Activated CD4-positive, alpha-beta T cell treated with anti-CD3 and anti-CD28 coated beads for 36 hours (primary cell): Measurements from ENCODE around the gene AGBL3. TPM values are rescaled to one million over a fixed set of nuclear protein-coding genes. Genes with fewer than 3 reads are reported as not detected.

ENCODE experiments used
- ATAC-seq: fragments of 200-7000 bp; cut with Tn5 transposase; one replicate; pipeline ENCODE4 v1.10.0; 2021; ENCODE audit warnings: mild to moderate bottlenecking, moderate library complexity
- CTCF ChIA-PET: fragments of 350-600 bp; sonication (Branson Sonifier 250); formaldehyde crosslinking; loops from one replicate; lab custom pipeline; 2021; ENCODE audit warnings: antibody characterized with exemption; lab: Charles Lee
- POLR2A ChIA-PET: fragments of 350-600 bp; sonication (Branson Sonifier 250); formaldehyde crosslinking; loops from one replicate; lab custom pipeline; 2021; ENCODE audit warnings: antibody characterized with exemption, inconsistent platforms; lab: Charles Lee
- DNase-seq: peaks from one replicate; pipeline ENCODE4 v3.0.0-alpha.2; 2020
- H3K27ac Mint-ChIP-seq: one replicate; pipeline ENCODE4 v1.8.0; 2021; ENCODE audit warnings: mixed read lengths
- H3K27me3 Mint-ChIP-seq: one replicate; pipeline ENCODE4 v1.8.0; 2021; ENCODE audit warnings: mixed read lengths
- H3K36me3 Mint-ChIP-seq: one replicate; pipeline ENCODE4 v1.8.0; 2021; ENCODE audit warnings: low read depth, mixed read lengths
- H3K4me1 Mint-ChIP-seq: one replicate; pipeline ENCODE4 v1.8.0; 2021; ENCODE audit warnings: mixed read lengths
- H3K4me3 Mint-ChIP-seq: one replicate; pipeline ENCODE4 v1.8.0; 2021; ENCODE audit warnings: mild to moderate bottlenecking, moderate library complexity, mixed read lengths
- H3K9me3 Mint-ChIP-seq: one replicate; pipeline ENCODE4 v1.8.0; 2021; ENCODE audit warnings: low read depth, mixed read lengths
- intact Hi-C, 2 experiments: fragments of 100-400 bp; cut with DNase I in 1 of 2; cut with micrococcal nuclease in 1 of 2; formaldehyde crosslinking; loops; one replicate each; pipeline versions ENCODE4 v1.14.2 to v1.15.1; 2022 to 2024; cut with DNase I, micrococcal nuclease
- total RNA-seq, 2 experiments: library from RNA; stranded (reverse); gene quantifications; one replicate each; pipeline ENCODE4 v1.2.3, GENCODE V29; 2021

Gene AGBL3
- total RNA-seq, 2 experiments from 2014 or later, result 2.1 to 2.2 TPM

DNA sequence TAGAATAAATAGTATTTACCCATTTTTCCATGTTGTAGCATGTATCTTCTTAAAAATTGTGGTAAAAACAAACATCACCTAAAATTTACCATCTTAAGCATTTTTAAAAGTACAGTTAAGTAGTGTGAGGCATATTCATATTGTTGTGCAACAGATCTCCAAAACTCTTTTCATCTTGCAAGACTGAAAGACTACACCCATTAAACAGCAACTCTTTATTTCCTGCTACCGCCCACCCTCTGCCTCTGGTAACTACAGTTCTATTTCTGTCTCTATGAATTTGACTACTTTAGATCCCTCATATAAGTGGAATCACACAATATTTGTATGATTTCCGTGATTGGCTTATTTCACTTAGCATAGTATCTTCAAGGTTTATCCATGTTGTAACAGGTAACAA, 40.0 kb upstream of the AGBL3 start:
- H3K27ac Mint-ChIP-seq, result no peak overlapping the region
- peak; percentile 61 for ATAC-seq
- peak; percentile 48 for DNase-seq
- intact Hi-C loops, result no loop called here
- H3K36me3 Mint-ChIP-seq, result no peaks in the 10 kb centered on the region
- peaks cover 14% of the 10 kb centered on the region for H3K4me1 Mint-ChIP-seq
- no peak overlapping the region for H3K4me3 Mint-ChIP-seq
- H3K27me3 Mint-ChIP-seq, result no peaks in the 10 kb centered on the region
- ChIA-PET POLR2A (no interaction called here), CTCF (interaction anchor here (0.6 to 1.2 kb wide), 2 partner anchors 12 to 223 kb away, joined by 3 to 4 read pairs; no protein-coding TSS in a partner anchor)
- no peaks in the 10 kb centered on the region for H3K9me3 Mint-ChIP-seq

GRCh38 chr7:134947329-134947728, 39.0 kb upstream of the AGBL3 start:
- ATAC-seq (no peak), DNase-seq (no peak)
- ChIA-PET CTCF (interaction anchor here (0.6 to 0.7 kb wide), 2 partner anchors 110 to 384 kb away, joined by 3 to 4 read pairs; no protein-coding TSS in a partner anchor), POLR2A (no interaction called here)
- Mint-ChIP-seq H3K9me3 (no peaks in the 10 kb centered on the region), H3K27me3 (no peaks in the 10 kb centered on the region), H3K36me3 (no peaks in the 10 kb centered on the region), H3K27ac (no peak overlapping the region), H3K4me1 (peaks cover 14% of the 10 kb centered on the region), H3K4me3 (no peak overlapping the region)
- intact Hi-C loops, result no loop called here

- DNase-seq (no peak), ATAC-seq (no peak)
- Mint-ChIP-seq H3K27me3 (no peaks in the 10 kb centered on the region), H3K27ac (no peak overlapping the region), H3K9me3 (no peaks in the 10 kb centered on the region), H3K4me1 (peaks cover 14% of the 10 kb centered on the region), H3K4me3 (no peak overlapping the region), H3K36me3 (no peaks in the 10 kb centered on the region)
- ChIA-PET POLR2A (no interaction called here), CTCF (interaction anchor here (0.7 to 1.1 kb wide), 2 partner anchors 315 to 384 kb away, joined by 3 to 4 read pairs; no protein-coding TSS in a partner anchor)
- intact Hi-C loops, result no loop called here
These were observed 38.5 kb upstream of the AGBL3 start for GRCh38 chr7:134947831-134948230.

DNA sequence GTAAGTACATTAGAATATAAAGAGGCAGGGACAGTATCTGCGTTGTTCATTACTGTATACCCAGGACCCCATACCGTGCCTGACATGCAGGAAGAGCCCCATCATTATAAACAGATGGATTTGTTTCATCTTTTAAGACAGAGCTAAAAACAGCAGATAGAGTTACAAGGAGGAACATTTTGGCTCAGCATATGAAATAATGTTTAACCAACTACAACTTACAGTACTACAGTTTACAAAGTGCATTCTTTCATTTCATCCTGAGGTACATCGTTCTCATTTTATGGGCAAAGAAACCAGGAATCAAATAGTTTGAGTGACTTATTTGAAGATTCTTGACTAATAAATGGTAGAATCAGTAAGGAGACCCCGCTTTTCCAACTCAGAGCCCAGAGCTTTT, 38.1 kb upstream of the AGBL3 start:
- Mint-ChIP-seq H3K9me3 (no peaks in the 10 kb centered on the region), H3K36me3 (no peaks in the 10 kb centered on the region), H3K4me3 (no peak overlapping the region), H3K4me1 (peaks cover 14% of the 10 kb centered on the region), H3K27ac (no peak overlapping the region), H3K27me3 (no peaks in the 10 kb centered on the region)
- CTCF ChIA-PET, result interaction anchor here (0.6 to 1.1 kb wide), 2 partner anchors 315 to 1271 kb away, joined by 3 to 4 read pairs; no protein-coding TSS in a partner anchor
- DNase-seq (no peak), ATAC-seq (no peak)
- intact Hi-C loops, result no loop called here
- POLR2A ChIA-PET, result no interaction called here

- H3K36me3 Mint-ChIP-seq, result no peaks in the 10 kb centered on the region
- no peak overlapping the region for H3K4me3 Mint-ChIP-seq
- H3K27me3 Mint-ChIP-seq, result no peaks in the 10 kb centered on the region
- no peaks in the 10 kb centered on the region for H3K9me3 Mint-ChIP-seq
- DNase-seq (no peak), ATAC-seq (no peak)
- no peak overlapping the region for H3K27ac Mint-ChIP-seq
- intact Hi-C loops, result no loop called here
- CTCF ChIA-PET, result interaction anchor here (0.6 to 1.1 kb wide), 2 partner anchors 316 to 1272 kb away, joined by 3 to 4 read pairs; no protein-coding TSS in a partner anchor
- POLR2A ChIA-PET, result no interaction called here
- peaks cover 14% of the 10 kb centered on the region for H3K4me1 Mint-ChIP-seq
These were observed 37.6 kb upstream of the AGBL3 start for GRCh38 chr7:134948736-134949135.

DNA sequence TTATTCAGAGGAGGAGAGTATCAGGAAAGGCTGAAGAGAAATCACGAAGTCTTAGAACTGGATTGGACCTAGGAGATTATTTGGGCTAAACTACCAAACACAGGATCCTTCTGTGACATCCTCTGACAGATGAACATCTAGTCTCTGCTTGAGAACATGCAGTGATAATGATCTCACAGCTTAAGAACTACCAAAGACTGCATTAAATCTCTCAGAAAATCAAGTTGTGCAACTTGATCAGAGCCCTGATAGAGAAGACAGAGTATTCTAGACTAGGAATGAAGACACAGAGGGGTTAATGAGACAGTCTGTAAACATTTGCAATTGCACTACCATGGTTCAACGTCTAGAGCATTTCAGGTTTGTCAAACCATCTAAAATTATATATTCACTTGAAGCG, 37.1 kb upstream of the AGBL3 start:
- Mint-ChIP-seq H3K27ac (no peak overlapping the region), H3K4me1 (peaks cover 14% of the 10 kb centered on the region), H3K4me3 (no peak overlapping the region), H3K36me3 (no peaks in the 10 kb centered on the region), H3K9me3 (no peaks in the 10 kb centered on the region), H3K27me3 (no peaks in the 10 kb centered on the region)
- ATAC-seq, result no peak
- intact Hi-C loops, result no loop called here
- ChIA-PET CTCF (no interaction called here), POLR2A (no interaction called here)
- no peak for DNase-seq

DNA sequence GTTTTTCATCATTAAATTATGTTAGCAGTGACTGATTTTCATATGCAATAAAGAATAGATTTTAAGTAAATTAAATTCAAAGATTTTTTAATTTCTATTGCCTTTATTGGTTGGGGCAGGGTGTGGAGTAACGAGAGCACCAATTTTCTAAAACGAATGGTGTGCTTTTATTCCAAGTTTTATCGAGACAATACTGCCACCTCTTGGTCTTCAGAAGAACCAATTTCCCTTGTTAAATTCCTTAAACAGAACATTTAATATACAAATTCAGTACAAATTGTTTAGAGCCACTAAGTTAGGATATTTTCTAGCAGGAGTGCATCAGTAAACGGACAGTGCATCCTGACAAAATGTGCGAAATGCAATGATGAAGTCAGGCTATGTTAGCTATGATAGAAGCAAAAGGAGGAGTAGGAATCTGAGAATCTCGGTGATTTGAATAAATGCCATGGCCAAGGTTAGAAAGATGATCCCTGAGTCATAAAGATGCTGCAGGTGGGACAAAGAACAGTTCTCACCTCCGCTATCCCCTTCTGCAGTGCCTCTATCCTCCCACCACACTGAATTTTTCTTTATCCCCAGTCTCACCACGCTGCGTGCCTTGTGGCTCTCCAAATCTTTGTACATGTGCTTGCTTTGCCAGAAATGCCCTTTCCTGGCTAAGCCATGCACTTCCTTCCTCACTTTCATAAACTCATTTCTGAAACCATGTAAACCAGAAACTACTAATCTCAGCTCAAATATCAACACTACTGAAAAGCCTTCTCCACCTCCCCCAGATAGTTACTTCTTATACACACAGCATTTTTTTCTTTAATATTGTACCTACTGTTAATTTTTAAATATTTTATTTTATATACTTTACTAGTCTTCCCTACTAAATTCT, 31.9 kb upstream of the AGBL3 start:
- Mint-ChIP-seq H3K27me3 (no peaks in the 10 kb centered on the region), H3K4me3 (no peak overlapping the region), H3K36me3 (no peaks in the 10 kb centered on the region), H3K9me3 (no peaks in the 10 kb centered on the region), H3K27ac (no peak overlapping the region), H3K4me1 (peaks cover 2% of the 10 kb centered on the region)
- CTCF ChIA-PET, result interaction anchor here (0.6 to 3.5 kb wide), 13 partner anchors 9 to 407 kb away, joined by 3 to 45 read pairs (median 3); no protein-coding TSS in a partner anchor
- ATAC-seq (no peak), DNase-seq (no peak)
- POLR2A ChIA-PET, result no interaction called here
- intact Hi-C loops, result loop anchor here (1.0 to 5.0 kb wide), 9 partner anchors 202 to 522 kb away; partner anchors contain the start of gene CYREN (in 1 of the 2)

- POLR2A ChIA-PET, result no interaction called here
- H3K27me3 Mint-ChIP-seq, result no peaks in the 10 kb centered on the region
- no peak overlapping the region for H3K4me3 Mint-ChIP-seq
- no peaks in the 10 kb centered on the region for H3K9me3 Mint-ChIP-seq
- intact Hi-C loops, result no loop called here
- H3K4me1 Mint-ChIP-seq, result peaks cover 2% of the 10 kb centered on the region
- DNase-seq (no peak), ATAC-seq (no peak)
- CTCF ChIA-PET, result interaction anchor here (0.7 to 1.6 kb wide), 2 partner anchors 267 to 410 kb away, joined by 3 to 4 read pairs; no protein-coding TSS in a partner anchor
- H3K27ac Mint-ChIP-seq, result no peak overlapping the region
- no peaks in the 10 kb centered on the region for H3K36me3 Mint-ChIP-seq
These were observed 29.3 kb upstream of the AGBL3 start for GRCh38 chr7:134957005-134957404.

GRCh38 chr7:134959810-134960209, 26.5 kb upstream of the AGBL3 start:
- ATAC-seq, result no peak
- DNase-seq, result no peak
- Mint-ChIP-seq H3K36me3 (no peaks in the 10 kb centered on the region), H3K4me3 (no peak overlapping the region), H3K9me3 (no peaks in the 10 kb centered on the region), H3K27ac (no peak overlapping the region), H3K4me1 (no peaks in the 10 kb centered on the region), H3K27me3 (peaks cover 10% of the 10 kb centered on the region)
- intact Hi-C loops, result no loop called here
- ChIA-PET CTCF (interaction anchor here (0.6 to 1.9 kb wide), 4 partner anchors 9 to 326 kb away, joined by 3 to 7 read pairs (median 4); no protein-coding TSS in a partner anchor), POLR2A (no interaction called here)

- Mint-ChIP-seq H3K36me3 (no peaks in the 10 kb centered on the region), H3K27me3 (peaks cover 10% of the 10 kb centered on the region), H3K4me1 (peaks cover 1% of the 10 kb centered on the region), H3K27ac (no peak overlapping the region), H3K9me3 (no peaks in the 10 kb centered on the region), H3K4me3 (no peak overlapping the region)
- ChIA-PET POLR2A (no interaction called here), CTCF (interaction anchor here (1.9 kb wide), 1 partner anchor 11 kb away, joined by 4 read pairs; no protein-coding TSS in a partner anchor)
- ATAC-seq (no peak), DNase-seq (no peak)
- intact Hi-C loops, result no loop called here
These were observed 24.0 kb upstream of the AGBL3 start for GRCh38 chr7:134962270-134962780.

DNA sequence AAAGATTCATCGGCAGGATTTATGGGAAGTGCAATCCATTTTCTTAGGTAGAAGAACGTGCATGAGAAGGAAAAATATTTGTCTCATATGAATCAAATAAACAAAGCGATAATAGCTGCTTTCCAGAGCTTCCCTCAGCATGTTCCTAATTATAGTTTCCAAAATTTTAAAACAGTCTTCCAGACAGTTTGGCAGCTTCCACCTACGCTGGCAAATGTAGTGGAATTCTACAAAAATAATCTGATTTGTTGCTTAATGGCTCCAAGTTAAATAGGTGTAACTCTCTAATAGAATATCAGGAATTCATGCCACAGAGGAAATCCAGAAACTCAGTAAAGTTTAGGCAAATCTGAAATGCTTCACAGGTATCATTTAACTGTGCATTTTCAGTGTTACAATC, 23.3 kb upstream of the AGBL3 start:
- no peak for ATAC-seq
- Mint-ChIP-seq H3K9me3 (no peaks in the 10 kb centered on the region), H3K36me3 (no peaks in the 10 kb centered on the region), H3K27me3 (peaks cover 10% of the 10 kb centered on the region), H3K4me1 (peaks cover 4% of the 10 kb centered on the region), H3K27ac (no peak overlapping the region), H3K4me3 (no peak overlapping the region)
- POLR2A ChIA-PET, result interaction anchor here (0.6 kb wide), 1 partner anchor 21 kb away, joined by 3 read pairs; no protein-coding TSS in a partner anchor
- intact Hi-C loops, result no loop called here
- CTCF ChIA-PET, result interaction anchor here (0.6 to 1.9 kb wide), 2 partner anchors 12 to 199 kb away, joined by 4 read pairs; no protein-coding TSS in a partner anchor
- no peak for DNase-seq
